Activated B cell treated with CpG ODN at 0.5 μM for 24 hours (primary cell): ENCODE measurements around the gene GFPT1. TPM values are rescaled to one million over a fixed set of nuclear protein-coding genes. Genes with fewer than 3 reads are reported as not detected.
"Not testable (repeated sequence)": the region's sequence is repeated elsewhere in the genome, so short reads cannot be mapped to it uniquely, and the experiment has no call there.

Source experiments
- ATAC-seq: fragments of 200-7000 bp; cut with Tn5 transposase; one replicate; pipeline ENCODE4 v1.10.0; 2021; ENCODE audit warnings: low read depth, mild to moderate bottlenecking, moderate library complexity
- CTCF ChIA-PET: fragments of 350-600 bp; sonication (Branson Sonifier 250); formaldehyde crosslinking; loops from one replicate; lab custom pipeline; 2021; ENCODE audit warnings: antibody characterized with exemption; lab: Charles Lee
- POLR2A ChIA-PET: fragments of 350-600 bp; sonication (Branson Sonifier 250); formaldehyde crosslinking; loops from one replicate; lab custom pipeline; 2021; ENCODE audit warnings: antibody characterized with exemption; lab: Charles Lee
- DNase-seq: peaks from one replicate; pipeline ENCODE4 v3.0.0; 2022
- H3K27ac Mint-ChIP-seq: one replicate; pipeline ENCODE4 v1.8.0; 2020; ENCODE audit warnings: mixed read lengths
- H3K27me3 Mint-ChIP-seq: one replicate; pipeline ENCODE4 v1.8.0; 2021; ENCODE audit warnings: mixed read lengths
- H3K36me3 Mint-ChIP-seq: one replicate; pipeline ENCODE4 v1.8.0; 2021; ENCODE audit warnings: low read depth, mixed read lengths
- H3K4me1 Mint-ChIP-seq: one replicate; pipeline ENCODE4 v1.8.0; 2021; ENCODE audit warnings: mixed read lengths
- H3K4me3 Mint-ChIP-seq: one replicate; pipeline ENCODE4 v1.8.0; 2020; ENCODE audit warnings: mild to moderate bottlenecking, mixed read lengths
- H3K9me3 Mint-ChIP-seq: one replicate; pipeline ENCODE4 v1.8.0; 2020; ENCODE audit warnings: mixed read lengths
- CTCF ChIP-seq: fragments of 200-600 bp; IDR thresholded peaks from one replicate; pipeline ENCODE4 v1.8.0; 2022; ENCODE audit warnings: antibody characterized with exemption, mild to moderate bottlenecking
- intact Hi-C: fragments of 100-400 bp; cut with micrococcal nuclease; formaldehyde crosslinking; loops from one replicate; pipeline ENCODE4 v1.15.1; 2024
- total RNA-seq: library from RNA; stranded (reverse); gene quantifications from 2 replicates; pipeline ENCODE4 v1.2.3, GENCODE V29; 2022

GFPT1 gene
- total RNA-seq, 1 donor from 2014 or later: 14.9 TPM

DNA sequence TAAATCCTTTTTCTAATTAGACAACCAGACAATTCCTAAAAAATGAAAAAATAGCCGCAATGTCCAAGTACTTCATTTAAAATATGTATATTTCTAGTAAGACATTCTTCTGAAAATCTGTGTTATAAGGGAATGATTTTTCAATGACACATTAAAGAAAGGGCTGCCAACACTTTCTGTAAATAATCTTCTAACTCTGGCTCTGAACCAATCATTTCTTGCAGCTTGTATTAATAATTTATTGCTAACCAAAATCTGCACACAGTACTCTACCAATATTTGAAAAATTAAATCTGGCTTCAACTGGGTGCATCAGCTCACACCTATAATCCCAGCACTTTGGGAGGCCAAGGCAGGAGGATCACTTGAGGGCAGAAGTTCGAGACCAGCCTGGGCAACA, 42.0 kb upstream of the GFPT1 start:
- H3K4me1 Mint-ChIP-seq: peaks cover 2% of the 10 kb centered on the region
- CTCF ChIA-PET: interaction anchor here (0.7 kb wide), 1 partner anchor 294 kb away, joined by 3 read pairs; no protein-coding TSS in a partner anchor
- H3K36me3 Mint-ChIP-seq: peaks cover 44% of the 10 kb centered on the region
- H3K9me3 Mint-ChIP-seq: no peaks in the 10 kb centered on the region
- intact Hi-C loops: no loop called here
- ATAC-seq (no peak), DNase-seq (no peak)
- no peak for TF ChIP-seq CTCF
- no peaks in the 10 kb centered on the region for H3K27me3 Mint-ChIP-seq
- H3K4me3 Mint-ChIP-seq: no peak overlapping the region
- POLR2A ChIA-PET: interaction anchor here (0.6 kb wide), 1 partner anchor 52 kb away, joined by 5 read pairs; no protein-coding TSS in a partner anchor
- H3K27ac Mint-ChIP-seq: no peak overlapping the region

GRCh38 chr2:69424419-69424818, 37.4 kb upstream of the GFPT1 start:
- Mint-ChIP-seq H3K36me3 (peaks cover 49% of the 10 kb centered on the region), H3K9me3 (no peaks in the 10 kb centered on the region), H3K4me1 (peaks cover 3% of the 10 kb centered on the region), H3K4me3 (no peak overlapping the region), H3K27ac (no peak overlapping the region), H3K27me3 (no peaks in the 10 kb centered on the region)
- DNase-seq: no peak
- intact Hi-C loops: no loop called here
- no peak for ATAC-seq
- TF ChIP-seq CTCF: no peak
- ChIA-PET POLR2A (no interaction called here), CTCF (no interaction called here)

- Mint-ChIP-seq H3K9me3 (no peaks in the 10 kb centered on the region), H3K36me3 (peaks cover 43% of the 10 kb centered on the region), H3K27me3 (no peaks in the 10 kb centered on the region), H3K4me3 (no peak overlapping the region), H3K4me1 (peaks cover 3% of the 10 kb centered on the region), H3K27ac (no peak overlapping the region)
- no peak for TF ChIP-seq CTCF
- intact Hi-C loops: no loop called here
- POLR2A ChIA-PET: no interaction called here
- ATAC-seq (no peak), DNase-seq (no peak)
- CTCF ChIA-PET: no interaction called here
These were observed 35.2 kb upstream of the GFPT1 start for GRCh38 chr2:69422198-69422597.

- H3K36me3 Mint-ChIP-seq: peaks cover 47% of the 10 kb centered on the region
- H3K27me3 Mint-ChIP-seq, H3K27ac Mint-ChIP-seq, H3K4me1 Mint-ChIP-seq, H3K9me3 Mint-ChIP-seq, ATAC-seq, intact Hi-C loops, CTCF ChIA-PET, H3K4me3 Mint-ChIP-seq, DNase-seq: not testable (repeated sequence)
- POLR2A ChIA-PET: interaction anchor here (0.6 kb wide), 1 partner anchor 121 kb away, joined by 7 read pairs; no protein-coding TSS in a partner anchor
These were observed 32.1 kb upstream of the GFPT1 start for GRCh38 chr2:69419111-69419510.

- Mint-ChIP-seq H3K4me1 (no peaks in the 10 kb centered on the region), H3K27ac (no peak overlapping the region), H3K9me3 (no peaks in the 10 kb centered on the region), H3K36me3 (peaks cover 51% of the 10 kb centered on the region), H3K27me3 (no peaks in the 10 kb centered on the region), H3K4me3 (no peak overlapping the region)
- ChIA-PET POLR2A (no interaction called here), CTCF (no interaction called here)
- intact Hi-C loops: no loop called here
- DNase-seq (no peak), ATAC-seq (no peak)
- no peak for TF ChIP-seq CTCF
These were observed 29.1 kb upstream of the GFPT1 start for GRCh38 chr2:69416147-69416546.

DNA sequence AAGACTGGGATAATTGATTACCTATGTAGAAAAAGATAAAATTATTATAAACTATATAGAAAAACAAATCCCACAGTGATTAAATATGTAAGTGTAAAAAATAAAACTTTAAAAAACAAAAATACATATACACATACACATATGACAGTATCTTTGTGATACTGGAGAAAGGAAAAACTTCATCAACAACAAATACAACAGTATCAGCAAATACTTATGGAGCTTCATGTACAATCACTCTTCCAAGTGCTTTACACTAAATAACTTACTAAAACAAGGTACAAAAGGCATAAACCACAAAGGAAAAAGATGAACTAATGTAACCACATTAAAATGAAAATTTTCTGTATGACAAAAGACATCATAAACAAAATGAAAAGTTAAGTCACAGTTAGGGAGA, 24.1 kb upstream of the GFPT1 start:
- no peaks in the 10 kb centered on the region for H3K9me3 Mint-ChIP-seq
- H3K36me3 Mint-ChIP-seq: peaks cover 43% of the 10 kb centered on the region
- TF ChIP-seq CTCF: no peak
- H3K27ac Mint-ChIP-seq: no peak overlapping the region
- DNase-seq (no peak), ATAC-seq (no peak)
- no peaks in the 10 kb centered on the region for H3K27me3 Mint-ChIP-seq
- ChIA-PET POLR2A (no interaction called here), CTCF (no interaction called here)
- peaks cover 2% of the 10 kb centered on the region for H3K4me1 Mint-ChIP-seq
- intact Hi-C loops: no loop called here
- H3K4me3 Mint-ChIP-seq: no peak overlapping the region
